HL-60 (cell line): Measurements from ENCODE around the gene CRYGS.

Experiments used
- DNase-seq, 2 experiments: peaks; one replicate each; pipeline ENCODE4 v3.0.0-alpha.2; 2010 to 2020; ENCODE audit warnings: low read depth in 1 of 2, low spot score in 1 of 2
- H3K27ac ChIP-seq: fragments of 250-450 bp; sonication (Bioruptor Pico); replicated peaks from 2 replicates; pipeline ENCODE4 v1.5.1; 2020; ENCODE audit warnings: mild to moderate bottlenecking, moderate library complexity
- H3K27me3 ChIP-seq: fragments of 250-450 bp; sonication (Bioruptor Pico); 2 replicates; pipeline ENCODE4 v1.5.1; 2021; ENCODE audit warnings: mild to moderate bottlenecking, moderate library complexity; ENCODE audit not compliant: insufficient read depth, poor library complexity, severe bottlenecking
- H3K4me3 ChIP-seq: replicated peaks from 2 replicates; pipeline ENCODE4 v1.5.1; 2011; ENCODE audit warnings: mild to moderate bottlenecking, control low read depth, low read length; ENCODE audit not compliant: insufficient read depth
- GABPA ChIP-seq: IDR thresholded peaks from 2 replicates; pipeline ENCODE4 v1.6.1; 2012; ENCODE audit warnings: low read depth
- POLR2AphosphoS5 ChIP-seq: IDR thresholded peaks from 2 replicates; pipeline ENCODE4 v1.6.1; 2012; ENCODE audit warnings: low read depth
- SPI1 ChIP-seq: IDR thresholded peaks from 2 replicates; pipeline ENCODE4 v1.6.1; 2012; ENCODE audit warnings: low read depth, mild to moderate bottlenecking, borderline replicate concordance
- TF ChIP-seq, protein P1 (sequence below): IDR thresholded peaks from one replicate; pipeline ENCODE4 v1.5.1; 2011; ENCODE audit warnings: low read length, control low read depth, inconsistent platforms; ENCODE audit not compliant: insufficient read depth
- TF ChIP-seq, protein P2 (sequence below): IDR thresholded peaks from 2 replicates; pipeline ENCODE4 v1.6.1; 2012; ENCODE audit warnings: low read depth; ENCODE audit not compliant: insufficient replicate concordance

The CRYGS gene

GRCh38 chr3:186530415-186530814 lies 13.8 kb downstream of the CRYGS start:
- TF ChIP-seq SPI1, result no peak
- TF ChIP-seq, protein P1, sequence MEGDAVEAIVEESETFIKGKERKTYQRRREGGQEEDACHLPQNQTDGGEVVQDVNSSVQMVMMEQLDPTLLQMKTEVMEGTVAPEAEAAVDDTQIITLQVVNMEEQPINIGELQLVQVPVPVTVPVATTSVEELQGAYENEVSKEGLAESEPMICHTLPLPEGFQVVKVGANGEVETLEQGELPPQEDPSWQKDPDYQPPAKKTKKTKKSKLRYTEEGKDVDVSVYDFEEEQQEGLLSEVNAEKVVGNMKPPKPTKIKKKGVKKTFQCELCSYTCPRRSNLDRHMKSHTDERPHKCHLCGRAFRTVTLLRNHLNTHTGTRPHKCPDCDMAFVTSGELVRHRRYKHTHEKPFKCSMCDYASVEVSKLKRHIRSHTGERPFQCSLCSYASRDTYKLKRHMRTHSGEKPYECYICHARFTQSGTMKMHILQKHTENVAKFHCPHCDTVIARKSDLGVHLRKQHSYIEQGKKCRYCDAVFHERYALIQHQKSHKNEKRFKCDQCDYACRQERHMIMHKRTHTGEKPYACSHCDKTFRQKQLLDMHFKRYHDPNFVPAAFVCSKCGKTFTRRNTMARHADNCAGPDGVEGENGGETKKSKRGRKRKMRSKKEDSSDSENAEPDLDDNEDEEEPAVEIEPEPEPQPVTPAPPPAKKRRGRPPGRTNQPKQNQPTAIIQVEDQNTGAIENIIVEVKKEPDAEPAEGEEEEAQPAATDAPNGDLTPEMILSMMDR, result no peak
- Histone ChIP-seq H3K4me3 (no peak overlapping the region), H3K27ac (no peak overlapping the region; the same call in 1 of the 2 replicates), H3K27me3 (no peaks in the 10 kb centered on the region)
- DNase-seq, result no peak

- no peak overlapping the region for H3K4me3 ChIP-seq
- DNase-seq, result peak in 1 of 2 experiments; percentile 62
- TF ChIP-seq SPI1, result peak; percentile 1; the same call in 1 of the 2 replicates
- TF ChIP-seq POLR2AphosphoS5, result peak; percentile 50; the same call in 1 of the 2 replicates
- TF ChIP-seq GABPA, result no peak
- H3K27me3 ChIP-seq, result no peaks in the 10 kb centered on the region
- no peak overlapping the region; the same call in 1 of the 2 replicates for H3K27ac ChIP-seq
These were observed 14.8 kb downstream of the CRYGS start for GRCh38 chr3:186529201-186529999.

DNA sequence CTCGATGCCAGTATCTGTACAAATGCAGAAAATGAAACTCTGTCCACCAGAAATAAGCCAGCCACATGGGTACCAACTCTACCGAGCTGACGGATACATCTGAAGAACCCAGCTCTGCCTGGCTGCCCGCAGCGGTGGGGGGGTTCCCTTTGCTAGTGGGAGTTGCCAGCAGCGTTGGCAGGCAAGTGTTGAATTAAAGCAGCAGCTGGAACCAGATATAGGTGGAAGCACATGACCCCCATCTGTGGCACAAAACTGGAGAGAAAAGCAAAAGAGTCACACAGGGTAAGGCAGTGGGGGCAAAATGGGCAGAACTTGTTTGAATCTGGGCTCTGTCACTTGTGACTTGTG lies 17.9 kb downstream of the CRYGS start:
- TF ChIP-seq POLR2AphosphoS5, result no peak
- TF ChIP-seq GABPA, result no peak
- TF ChIP-seq SPI1, result no peak
- TF ChIP-seq, protein P2, sequence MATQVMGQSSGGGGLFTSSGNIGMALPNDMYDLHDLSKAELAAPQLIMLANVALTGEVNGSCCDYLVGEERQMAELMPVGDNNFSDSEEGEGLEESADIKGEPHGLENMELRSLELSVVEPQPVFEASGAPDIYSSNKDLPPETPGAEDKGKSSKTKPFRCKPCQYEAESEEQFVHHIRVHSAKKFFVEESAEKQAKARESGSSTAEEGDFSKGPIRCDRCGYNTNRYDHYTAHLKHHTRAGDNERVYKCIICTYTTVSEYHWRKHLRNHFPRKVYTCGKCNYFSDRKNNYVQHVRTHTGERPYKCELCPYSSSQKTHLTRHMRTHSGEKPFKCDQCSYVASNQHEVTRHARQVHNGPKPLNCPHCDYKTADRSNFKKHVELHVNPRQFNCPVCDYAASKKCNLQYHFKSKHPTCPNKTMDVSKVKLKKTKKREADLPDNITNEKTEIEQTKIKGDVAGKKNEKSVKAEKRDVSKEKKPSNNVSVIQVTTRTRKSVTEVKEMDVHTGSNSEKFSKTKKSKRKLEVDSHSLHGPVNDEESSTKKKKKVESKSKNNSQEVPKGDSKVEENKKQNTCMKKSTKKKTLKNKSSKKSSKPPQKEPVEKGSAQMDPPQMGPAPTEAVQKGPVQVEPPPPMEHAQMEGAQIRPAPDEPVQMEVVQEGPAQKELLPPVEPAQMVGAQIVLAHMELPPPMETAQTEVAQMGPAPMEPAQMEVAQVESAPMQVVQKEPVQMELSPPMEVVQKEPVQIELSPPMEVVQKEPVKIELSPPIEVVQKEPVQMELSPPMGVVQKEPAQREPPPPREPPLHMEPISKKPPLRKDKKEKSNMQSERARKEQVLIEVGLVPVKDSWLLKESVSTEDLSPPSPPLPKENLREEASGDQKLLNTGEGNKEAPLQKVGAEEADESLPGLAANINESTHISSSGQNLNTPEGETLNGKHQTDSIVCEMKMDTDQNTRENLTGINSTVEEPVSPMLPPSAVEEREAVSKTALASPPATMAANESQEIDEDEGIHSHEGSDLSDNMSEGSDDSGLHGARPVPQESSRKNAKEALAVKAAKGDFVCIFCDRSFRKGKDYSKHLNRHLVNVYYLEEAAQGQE, result no peak
- TF ChIP-seq, protein P1, result no peak
- Histone ChIP-seq H3K4me3 (no peak overlapping the region), H3K27me3 (no peaks in the 10 kb centered on the region), H3K27ac (no peak overlapping the region)
- no peak for DNase-seq

- H3K27ac ChIP-seq, result no peak overlapping the region
- no peak for DNase-seq
- TF ChIP-seq, protein P2, result no peak
- no peak for TF ChIP-seq GABPA
- TF ChIP-seq, protein P1, result no peak
- no peaks in the 10 kb centered on the region for H3K27me3 ChIP-seq
- H3K4me3 ChIP-seq, result no peak overlapping the region
These were observed 18.6 kb downstream of the CRYGS start for GRCh38 chr3:186525369-186526255.
